Measurements from ENCODE around the gene LRP1. TPM values are rescaled to one million over a fixed set of nuclear protein-coding genes. Genes with fewer than 3 reads are reported as not detected.

The LRP1 gene
- total RNA-seq, 1 experiment from 2014 or later: 9.0 TPM

DNA sequence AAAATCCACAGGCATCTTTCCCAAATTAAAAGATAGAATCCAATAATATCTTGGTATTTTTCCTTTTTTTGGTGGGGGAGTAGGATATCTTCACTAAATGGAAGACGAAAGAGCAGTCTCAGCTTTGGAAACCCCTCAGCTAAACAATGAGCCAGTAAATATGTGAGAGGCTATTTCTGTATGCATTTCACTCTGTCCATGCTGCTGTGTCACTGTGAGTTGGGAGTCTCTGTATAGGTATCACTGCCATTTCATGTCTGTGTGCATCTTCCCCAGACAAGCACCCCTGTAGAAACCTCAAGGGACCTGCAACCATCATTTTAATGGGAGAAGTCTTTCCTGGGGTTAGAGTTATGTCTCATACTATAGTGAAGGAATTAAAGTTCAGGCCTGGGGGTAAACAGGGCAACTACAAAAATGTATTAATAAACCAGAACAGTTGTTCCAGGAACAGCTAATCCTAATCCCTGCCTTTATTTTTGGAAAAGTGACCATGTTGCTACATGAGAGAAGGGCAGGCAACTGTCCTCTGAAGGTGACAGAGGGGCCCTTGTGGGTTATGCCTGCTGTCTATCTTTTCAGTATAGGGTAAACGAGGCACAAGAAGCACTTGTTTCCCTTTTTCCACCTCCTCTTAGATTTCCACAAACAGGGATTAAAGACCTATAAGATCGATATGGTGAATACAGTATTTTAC, 134.0 kb downstream of the LRP1 start:
- H3K9me3 ChIP-seq (ENCODE audit: control insufficient read depth, insufficient read depth, low read depth, low read length): no peaks in the 10 kb centered on the region
- in situ Hi-C loops (cut with HindIII; ENCODE audit: low pct_unique_long_range_greater_than_20kb, low sequenced_read_pairs) (no loop called here), intact Hi-C loops (cut with micrococcal nuclease; ENCODE audit: unreplicated experiment) (loop anchor here (5.0 kb wide), 1 partner anchor 190 kb away; no protein-coding TSS in a partner anchor)
- H3K27me3 ChIP-seq (ENCODE audit: control insufficient read depth, insufficient read depth, low read length): no peaks in the 10 kb centered on the region
- TF ChIP-seq TCF7L2 (IDR thresholded peaks at IDR 0.05; ENCODE audit: low read depth, low read length) (no peak), SIN3A (IDR thresholded peaks at IDR 0.05; ENCODE audit: borderline replicate concordance, insufficient read depth, low read depth, low read length) (no peak), POLR2AphosphoS5 (IDR thresholded peaks at IDR 0.05; ENCODE audit: low read depth, low read length) (no peak)
- TF ChIP-seq, protein P1, sequence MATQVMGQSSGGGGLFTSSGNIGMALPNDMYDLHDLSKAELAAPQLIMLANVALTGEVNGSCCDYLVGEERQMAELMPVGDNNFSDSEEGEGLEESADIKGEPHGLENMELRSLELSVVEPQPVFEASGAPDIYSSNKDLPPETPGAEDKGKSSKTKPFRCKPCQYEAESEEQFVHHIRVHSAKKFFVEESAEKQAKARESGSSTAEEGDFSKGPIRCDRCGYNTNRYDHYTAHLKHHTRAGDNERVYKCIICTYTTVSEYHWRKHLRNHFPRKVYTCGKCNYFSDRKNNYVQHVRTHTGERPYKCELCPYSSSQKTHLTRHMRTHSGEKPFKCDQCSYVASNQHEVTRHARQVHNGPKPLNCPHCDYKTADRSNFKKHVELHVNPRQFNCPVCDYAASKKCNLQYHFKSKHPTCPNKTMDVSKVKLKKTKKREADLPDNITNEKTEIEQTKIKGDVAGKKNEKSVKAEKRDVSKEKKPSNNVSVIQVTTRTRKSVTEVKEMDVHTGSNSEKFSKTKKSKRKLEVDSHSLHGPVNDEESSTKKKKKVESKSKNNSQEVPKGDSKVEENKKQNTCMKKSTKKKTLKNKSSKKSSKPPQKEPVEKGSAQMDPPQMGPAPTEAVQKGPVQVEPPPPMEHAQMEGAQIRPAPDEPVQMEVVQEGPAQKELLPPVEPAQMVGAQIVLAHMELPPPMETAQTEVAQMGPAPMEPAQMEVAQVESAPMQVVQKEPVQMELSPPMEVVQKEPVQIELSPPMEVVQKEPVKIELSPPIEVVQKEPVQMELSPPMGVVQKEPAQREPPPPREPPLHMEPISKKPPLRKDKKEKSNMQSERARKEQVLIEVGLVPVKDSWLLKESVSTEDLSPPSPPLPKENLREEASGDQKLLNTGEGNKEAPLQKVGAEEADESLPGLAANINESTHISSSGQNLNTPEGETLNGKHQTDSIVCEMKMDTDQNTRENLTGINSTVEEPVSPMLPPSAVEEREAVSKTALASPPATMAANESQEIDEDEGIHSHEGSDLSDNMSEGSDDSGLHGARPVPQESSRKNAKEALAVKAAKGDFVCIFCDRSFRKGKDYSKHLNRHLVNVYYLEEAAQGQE (IDR thresholded peaks at IDR 0.05; ENCODE audit: insufficient read depth in 1 of 2, low read depth in 2 of 2, low read length in 1 of 2): no peak
- TF ChIP-seq, protein P2, sequence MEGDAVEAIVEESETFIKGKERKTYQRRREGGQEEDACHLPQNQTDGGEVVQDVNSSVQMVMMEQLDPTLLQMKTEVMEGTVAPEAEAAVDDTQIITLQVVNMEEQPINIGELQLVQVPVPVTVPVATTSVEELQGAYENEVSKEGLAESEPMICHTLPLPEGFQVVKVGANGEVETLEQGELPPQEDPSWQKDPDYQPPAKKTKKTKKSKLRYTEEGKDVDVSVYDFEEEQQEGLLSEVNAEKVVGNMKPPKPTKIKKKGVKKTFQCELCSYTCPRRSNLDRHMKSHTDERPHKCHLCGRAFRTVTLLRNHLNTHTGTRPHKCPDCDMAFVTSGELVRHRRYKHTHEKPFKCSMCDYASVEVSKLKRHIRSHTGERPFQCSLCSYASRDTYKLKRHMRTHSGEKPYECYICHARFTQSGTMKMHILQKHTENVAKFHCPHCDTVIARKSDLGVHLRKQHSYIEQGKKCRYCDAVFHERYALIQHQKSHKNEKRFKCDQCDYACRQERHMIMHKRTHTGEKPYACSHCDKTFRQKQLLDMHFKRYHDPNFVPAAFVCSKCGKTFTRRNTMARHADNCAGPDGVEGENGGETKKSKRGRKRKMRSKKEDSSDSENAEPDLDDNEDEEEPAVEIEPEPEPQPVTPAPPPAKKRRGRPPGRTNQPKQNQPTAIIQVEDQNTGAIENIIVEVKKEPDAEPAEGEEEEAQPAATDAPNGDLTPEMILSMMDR (IDR thresholded peaks at IDR 0.05): no peak
- BruUV-seq (replicated peaks): no TSS peak
- H3K27ac ChIP-seq (ENCODE audit: low read length): no peak overlapping the region
- no peak overlapping the region for H3K4me3 ChIP-seq (ENCODE audit: low read depth in 2 of 2, low read length in 2 of 2)
- no peaks in the 10 kb centered on the region for H3K4me1 ChIP-seq (ENCODE audit: control insufficient read depth, insufficient read depth, low read length)
- DNase-seq (ENCODE audit: low read depth, low spot score): no peak
- no peak for ATAC-seq
- CTCF ChIA-PET: no interaction called here
- POLR2A ChIA-PET: no interaction called here
- no peaks in the 10 kb centered on the region for H3K36me3 ChIP-seq (ENCODE audit: control insufficient read depth, insufficient read depth, low read length)

Small RNAs within 50 kb of the gene (microRNA-seq; reads per million reads assigned to microRNA genes)
- gene MIR1228 (ENCODE audit: unreplicated experiment): 1.3 reads per million

Other genes starting within 250 kb of the LRP1 start
- not detected for gene SDR9C7, start 194.1 kb upstream of the LRP1 start, total RNA-seq (2021; ENCODE audit: unreplicated experiment)
- 0.08 TPM for gene RDH16, start 170.9 kb upstream of the LRP1 start, total RNA-seq (2021; ENCODE audit: unreplicated experiment)
- gene ZBTB39, start 121.9 kb upstream of the LRP1 start, total RNA-seq (2021; ENCODE audit: unreplicated experiment): 5.8 TPM
- not detected for gene TAC3, start 112.0 kb upstream of the LRP1 start, total RNA-seq (2021; ENCODE audit: unreplicated experiment)
- gene MYO1A, start 78.4 kb upstream of the LRP1 start, total RNA-seq (2021; ENCODE audit: unreplicated experiment): not detected
- gene NEMP1, start 49.7 kb upstream of the LRP1 start, total RNA-seq (2021; ENCODE audit: unreplicated experiment): 46.9 TPM
- 13.9 TPM for gene NAB2, start 39.4 kb upstream of the LRP1 start, total RNA-seq (2021; ENCODE audit: unreplicated experiment)
- gene STAT6, start 17.1 kb upstream of the LRP1 start, total RNA-seq (2021; ENCODE audit: unreplicated experiment): 52.3 TPM
- gene LRP1-AS, start 19.1 kb downstream of the LRP1 start, total RNA-seq (2021; ENCODE audit: unreplicated experiment): not detected
- 2.1 TPM for gene NXPH4, start 88.3 kb downstream of the LRP1 start, total RNA-seq (2021; ENCODE audit: unreplicated experiment)
- gene SHMT2, start 101.2 kb downstream of the LRP1 start, total RNA-seq (2021; ENCODE audit: unreplicated experiment): 67.1 TPM
- gene STAC3, start 122.7 kb downstream of the LRP1 start, total RNA-seq (2021; ENCODE audit: unreplicated experiment): 0.87 TPM